Spinal cord (tissue), 10 donors: ENCODE results near the gene TMIGD2. TPM values are rescaled to one million over a fixed set of nuclear protein-coding genes. Genes with fewer than 3 reads are reported as not detected.

ENCODE experiments used
- DNase-seq, 6 donors: peaks; one replicate each; pipeline versions ENCODE4 v3.0.0 to v3.0.0-alpha.2; 2013 to 2015; ENCODE audit warnings: low spot score in 6 of 6, low read depth in 4 of 6
- H3K27ac ChIP-seq: one replicate; pipeline ENCODE4 v1.5.1; 2013; ENCODE audit warnings: low read depth, low read length, control low read depth
- H3K27me3 ChIP-seq: one replicate; pipeline ENCODE4 v1.6.1; 2013; ENCODE audit warnings: low read length; ENCODE audit not compliant: control insufficient read depth, insufficient read depth
- H3K36me3 ChIP-seq: one replicate; pipeline ENCODE4 v1.6.1; 2013; ENCODE audit warnings: low read length; ENCODE audit not compliant: control insufficient read depth, insufficient read depth
- H3K4me1 ChIP-seq: one replicate; pipeline ENCODE4 v1.6.1; 2013; ENCODE audit warnings: low read length; ENCODE audit not compliant: control insufficient read depth, insufficient read depth
- H3K4me3 ChIP-seq: one replicate; pipeline ENCODE4 v1.5.1; 2013; ENCODE audit warnings: low read depth, low read length, control low read depth
- H3K9me3 ChIP-seq: one replicate; pipeline ENCODE4 v1.6.1; 2013; ENCODE audit warnings: low read length; ENCODE audit not compliant: control insufficient read depth, insufficient read depth
- WGBS: methylation state at CpG from one replicate; pipeline ENCODE4 v1.1.5; 2013; ENCODE audit warnings: missing lambda C conversion rate; ENCODE audit not compliant: insufficient coverage; 5-methylcytosine and 5-hydroxymethylcytosine counted together
- polyA plus RNA-seq, 2 donors: library from polyadenylated mRNA; unstranded; fragments of 120-200 nt; gene quantifications; one replicate each; pipeline ENCODE4 v1.2.1, GENCODE V29; 2013; ENCODE audit not compliant: insufficient read length in 2 of 2
- total RNA-seq, 2 donors: library from RNA; depleted of rRNA in 1 of 2; stranded (reverse); fragments of 120-200 nt in 1 of 2; fragments of >200 nt in 1 of 2; gene quantifications; one replicate each; pipeline versions ENCODE4 v1.2.3 to v1.2.4, GENCODE V29; 2013 to 2014
- donor health status: healthy.

The TMIGD2 gene
- total and polyA plus RNA-seq, 4 donors: 0.79 to 1.6 (median 1.0) TPM

DNA sequence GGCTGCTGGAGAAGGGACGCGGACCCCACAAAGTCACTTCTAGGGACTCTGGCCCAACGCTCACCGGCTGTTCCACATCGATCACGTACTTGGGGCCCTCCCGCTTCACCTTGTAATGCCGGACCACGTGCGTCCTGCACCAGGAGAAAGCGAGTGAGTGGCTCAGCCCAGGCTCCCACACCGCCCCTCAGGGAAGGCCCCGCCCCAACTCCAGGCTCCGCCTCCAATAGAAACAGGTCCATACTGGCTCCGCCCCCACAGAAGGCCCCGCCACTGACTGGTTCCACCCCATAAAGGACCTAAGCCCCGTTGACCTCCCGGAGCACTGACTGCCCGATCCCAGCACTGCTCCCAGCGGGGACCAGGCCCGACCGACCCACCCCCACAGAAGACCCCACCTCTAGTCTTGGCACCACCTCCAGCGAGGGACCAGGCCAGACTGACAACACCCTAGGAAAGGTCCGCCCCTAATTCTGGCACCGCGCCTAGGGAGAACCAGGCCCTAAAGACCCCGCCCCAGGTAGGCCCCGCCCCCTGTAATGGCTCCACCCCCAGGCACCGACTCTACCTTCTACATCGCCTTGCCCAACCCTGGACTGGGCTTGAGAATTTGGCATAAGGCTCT is 25.2 kb upstream of the TMIGD2 start:
- DNase-seq: peak in 2 of 6 donors; percentile 71 to 82
- peaks cover 29% of the 10 kb centered on the region for H3K4me1 ChIP-seq
- H3K27me3 ChIP-seq: peaks cover 6% of the 10 kb centered on the region
- WGBS: under 1% methylated on average over 28 of the region's 30 CpGs
- no peaks in the 10 kb centered on the region for H3K9me3 ChIP-seq
- H3K4me3 ChIP-seq: peak overlapping the region; percentile 28
- H3K36me3 ChIP-seq: peaks cover 23% of the 10 kb centered on the region
- H3K27ac ChIP-seq: no peak overlapping the region

DNA sequence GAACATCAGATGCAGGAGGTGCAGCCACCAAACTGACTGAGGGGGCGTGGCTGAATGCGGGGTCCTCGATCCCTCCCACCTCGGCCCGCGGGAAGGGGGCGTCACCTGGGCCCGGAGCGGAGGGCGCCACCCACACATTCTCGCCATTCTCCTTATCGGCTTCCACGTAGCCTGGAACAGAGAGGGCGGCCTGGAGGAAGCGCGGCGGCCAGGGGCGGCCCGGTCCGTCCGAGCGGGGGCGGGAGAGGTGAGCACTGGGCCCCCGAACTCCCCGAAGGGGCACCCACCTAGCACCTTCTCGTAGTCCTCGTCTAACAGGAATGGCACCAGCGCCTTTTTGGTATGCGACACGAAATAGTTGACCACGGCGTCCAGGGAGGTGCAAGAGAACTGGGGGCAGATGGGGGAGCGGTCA is 24.7 kb upstream of the TMIGD2 start:
- H3K36me3 ChIP-seq: peaks cover 23% of the 10 kb centered on the region
- no peak overlapping the region for H3K27ac ChIP-seq
- peaks cover 6% of the 10 kb centered on the region for H3K27me3 ChIP-seq
- peaks cover 29% of the 10 kb centered on the region for H3K4me1 ChIP-seq
- WGBS: 2% methylated on average over 31 of the region's 33 CpGs
- DNase-seq: no peak
- peak overlapping the region; percentile 23 for H3K4me3 ChIP-seq
- no peaks in the 10 kb centered on the region for H3K9me3 ChIP-seq

DNA sequence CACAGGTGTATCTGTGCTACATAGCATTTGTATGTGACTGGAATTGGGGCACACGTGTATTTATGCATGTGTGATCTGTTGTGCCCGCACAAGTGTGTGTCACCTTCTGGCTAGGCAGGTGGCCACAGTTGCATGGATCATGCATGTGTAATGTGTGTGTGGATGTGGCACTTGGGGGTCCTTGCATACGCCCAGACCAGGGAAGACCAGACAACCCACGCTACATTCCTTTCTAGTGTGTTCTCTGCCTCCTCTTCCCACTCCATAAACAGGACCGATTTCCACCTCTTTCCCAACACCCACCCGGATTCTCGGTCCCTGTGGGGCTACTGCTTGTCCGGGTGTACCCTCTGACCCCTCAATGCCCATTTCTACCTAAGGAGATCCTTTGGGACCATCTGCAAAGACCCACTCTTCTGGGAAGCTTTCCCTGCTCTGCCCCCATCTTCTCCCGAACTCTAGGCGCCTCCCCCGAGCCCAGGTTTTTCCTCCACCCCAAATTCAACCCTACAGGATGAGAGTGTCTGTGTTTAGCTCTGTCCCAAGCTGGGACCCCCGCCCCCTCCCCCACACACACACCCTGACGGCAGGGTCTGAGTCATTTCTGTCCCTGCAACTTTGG is 24.1 kb upstream of the TMIGD2 start:
- DNase-seq: no peak
- 41% methylated on average over 13 of the region's 13 CpGs for WGBS
- peaks cover 6% of the 10 kb centered on the region for H3K27me3 ChIP-seq
- H3K9me3 ChIP-seq: no peaks in the 10 kb centered on the region
- H3K4me3 ChIP-seq: no peak overlapping the region
- no peak overlapping the region for H3K27ac ChIP-seq
- H3K36me3 ChIP-seq: peaks cover 25% of the 10 kb centered on the region
- H3K4me1 ChIP-seq: peaks cover 29% of the 10 kb centered on the region

DNA sequence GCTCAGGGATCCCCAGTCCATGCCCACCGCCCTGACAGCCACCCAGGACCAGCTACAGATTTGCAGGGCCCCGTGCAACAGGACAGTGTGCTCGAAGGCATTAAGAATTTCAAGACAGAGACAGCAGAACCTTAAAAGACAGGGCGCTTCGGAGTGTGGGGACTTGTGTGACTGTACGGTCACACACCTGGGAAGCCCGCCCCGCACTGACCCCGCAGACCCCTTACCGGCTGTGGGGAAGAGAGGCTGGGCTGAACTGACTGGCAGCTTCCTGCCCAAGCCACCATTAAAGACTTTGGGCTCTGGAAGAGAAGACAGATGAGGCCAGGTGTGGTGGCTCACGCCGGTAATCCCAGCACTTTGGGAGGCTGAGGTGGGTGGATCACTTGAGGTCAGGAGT is 22.0 kb upstream of the TMIGD2 start:
- no peak overlapping the region for H3K27ac ChIP-seq
- DNase-seq: no peak
- H3K4me3 ChIP-seq: no peak overlapping the region
- H3K27me3 ChIP-seq: peaks cover 6% of the 10 kb centered on the region
- H3K36me3 ChIP-seq: peaks cover 34% of the 10 kb centered on the region
- peaks cover 1% of the 10 kb centered on the region for H3K9me3 ChIP-seq
- peaks cover 26% of the 10 kb centered on the region for H3K4me1 ChIP-seq
- 97% methylated on average over 5 of the region's 12 CpGs for WGBS

DNA sequence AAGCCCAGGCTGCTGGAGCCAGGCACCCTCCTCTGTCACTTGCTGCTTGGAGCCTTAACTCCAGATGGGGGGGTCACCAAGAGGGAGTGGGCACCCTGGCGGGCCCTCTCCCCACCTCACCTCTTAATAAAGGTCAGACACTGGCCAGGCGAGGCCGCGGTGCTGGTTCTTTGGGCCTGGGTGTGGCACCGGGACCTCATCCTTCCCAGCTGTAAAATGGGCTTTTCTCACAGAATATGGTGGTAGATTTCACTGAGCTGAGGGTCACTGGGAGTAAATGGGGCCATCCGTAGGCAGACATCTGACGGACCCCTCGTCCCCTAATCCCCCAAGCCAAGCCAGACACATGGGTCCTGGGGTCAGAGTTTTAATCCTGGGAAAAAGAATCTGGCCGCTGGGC is 21.5 kb upstream of the TMIGD2 start:
- DNase-seq: no peak
- WGBS: 95% methylated on average over 8 of the region's 9 CpGs
- no peak overlapping the region for H3K4me3 ChIP-seq

DNA sequence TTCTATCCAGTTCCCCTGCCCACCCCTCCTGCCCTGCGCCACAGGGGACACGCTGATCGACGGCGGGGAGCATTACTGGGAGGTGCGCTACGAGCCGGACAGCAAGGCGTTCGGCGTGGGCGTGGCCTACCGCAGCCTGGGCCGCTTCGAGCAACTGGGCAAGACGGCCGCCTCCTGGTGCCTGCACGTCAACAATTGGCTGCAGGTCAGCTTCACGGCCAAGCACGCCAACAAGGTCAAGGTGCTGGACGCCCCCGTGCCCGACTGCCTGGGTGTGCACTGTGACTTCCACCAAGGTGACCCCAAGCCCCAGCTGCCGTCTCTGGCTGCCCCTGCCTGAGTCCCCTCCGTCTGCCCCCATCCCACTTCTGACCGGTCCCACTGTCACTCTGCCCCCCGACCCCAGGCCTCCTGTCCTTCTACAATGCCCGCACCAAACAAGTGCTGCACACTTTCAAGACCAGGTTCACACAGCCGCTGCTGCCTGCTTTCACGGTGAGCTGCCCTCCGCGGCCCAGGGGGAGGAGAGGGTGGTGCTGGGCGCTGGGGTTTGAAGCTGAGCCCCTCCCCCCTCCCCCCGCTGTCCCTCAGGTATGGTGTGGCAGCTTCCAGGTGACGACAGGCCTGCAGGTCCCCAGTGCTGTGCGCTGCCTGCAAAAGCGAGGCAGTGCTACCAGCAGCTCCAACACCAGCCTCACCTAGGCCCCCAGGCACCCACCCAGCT is 20.9 kb upstream of the TMIGD2 start:
- H3K36me3 ChIP-seq: peaks cover 45% of the 10 kb centered on the region
- no peak for DNase-seq
- no peak overlapping the region for H3K27ac ChIP-seq
- no peak overlapping the region for H3K4me3 ChIP-seq
- peaks cover 17% of the 10 kb centered on the region for H3K4me1 ChIP-seq
- H3K9me3 ChIP-seq: peaks cover 1% of the 10 kb centered on the region
- 87% methylated on average over 27 of the region's 37 CpGs for WGBS
- peaks cover 6% of the 10 kb centered on the region for H3K27me3 ChIP-seq

More for the DNA sequence above, 21.5 kb upstream of the TMIGD2 start:
- Histone ChIP-seq H3K9me3 (peaks cover 1% of the 10 kb centered on the region), H3K4me1 (peaks cover 20% of the 10 kb centered on the region), H3K27me3 (peaks cover 6% of the 10 kb centered on the region), H3K36me3 (peaks cover 39% of the 10 kb centered on the region), H3K27ac (no peak overlapping the region)

DNA sequence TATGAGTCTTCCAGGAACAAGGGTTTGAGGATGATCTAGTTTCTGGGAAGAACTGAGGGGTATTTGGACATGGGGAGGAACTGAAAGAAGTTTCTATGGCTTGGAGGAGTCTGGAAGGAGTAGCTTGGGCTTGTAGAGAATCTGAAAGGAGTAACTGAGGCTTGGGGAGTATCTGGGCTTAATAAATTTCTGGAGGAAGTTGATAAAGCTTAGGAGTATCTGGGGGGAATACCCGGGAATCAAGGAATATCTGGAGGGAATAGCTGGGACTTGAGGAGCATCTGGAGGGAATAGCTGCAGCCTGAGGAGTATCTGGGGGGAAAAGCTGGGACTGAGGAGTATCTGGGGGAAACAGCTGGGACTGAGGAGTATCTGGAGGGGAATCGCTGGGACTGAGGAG is 18.2 kb upstream of the TMIGD2 start:
- H3K36me3 ChIP-seq: peaks cover 68% of the 10 kb centered on the region
- DNase-seq: no peak

DNA sequence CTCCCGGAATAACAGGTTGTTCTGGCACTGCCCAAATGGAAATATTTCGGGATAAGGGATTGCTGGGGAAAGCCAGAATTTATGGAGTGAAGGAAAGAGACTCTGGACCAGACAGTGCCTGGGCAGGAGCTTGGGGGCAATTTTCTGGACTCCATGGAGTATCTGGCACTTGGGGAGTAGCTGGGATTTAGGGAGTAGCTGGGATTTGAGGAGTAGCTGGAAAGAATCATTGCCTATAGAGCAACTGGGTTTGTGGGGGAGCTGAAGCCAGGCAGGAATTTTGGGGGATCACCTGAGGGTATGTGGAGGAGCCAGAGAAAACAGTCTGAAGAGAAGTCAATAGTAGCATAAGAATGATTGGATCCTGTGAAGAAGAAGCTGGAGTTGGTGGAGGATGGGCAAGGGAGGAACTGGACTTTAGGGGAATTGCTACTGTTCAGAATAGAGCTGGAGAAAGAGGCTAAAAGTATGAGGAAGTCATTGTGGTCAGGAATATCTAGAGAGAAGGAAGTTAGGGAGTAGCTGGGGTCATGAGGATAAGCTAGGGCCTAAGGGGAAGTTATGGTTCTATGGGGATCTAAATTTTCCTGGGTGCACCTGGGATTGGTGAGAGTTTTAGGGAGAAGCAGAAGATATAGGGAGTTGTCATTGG is 17.0 kb upstream of the TMIGD2 start:
- H3K4me3 ChIP-seq: no peak overlapping the region
- H3K27me3 ChIP-seq: no peaks in the 10 kb centered on the region
- no peak overlapping the region for H3K27ac ChIP-seq
- 95% methylated on average over 2 of the region's 2 CpGs for WGBS
- H3K4me1 ChIP-seq: no peaks in the 10 kb centered on the region
- peaks cover 66% of the 10 kb centered on the region for H3K36me3 ChIP-seq
- no peak for DNase-seq
- peaks cover 1% of the 10 kb centered on the region for H3K9me3 ChIP-seq

More for the DNA sequence above, 18.2 kb upstream of the TMIGD2 start:
- H3K27me3 ChIP-seq: no peaks in the 10 kb centered on the region
- H3K4me3 ChIP-seq: no peak overlapping the region
- H3K27ac ChIP-seq: no peak overlapping the region
- H3K4me1 ChIP-seq: no peaks in the 10 kb centered on the region
- 100% methylated on average over 2 of the region's 2 CpGs for WGBS
- peaks cover 1% of the 10 kb centered on the region for H3K9me3 ChIP-seq

DNA sequence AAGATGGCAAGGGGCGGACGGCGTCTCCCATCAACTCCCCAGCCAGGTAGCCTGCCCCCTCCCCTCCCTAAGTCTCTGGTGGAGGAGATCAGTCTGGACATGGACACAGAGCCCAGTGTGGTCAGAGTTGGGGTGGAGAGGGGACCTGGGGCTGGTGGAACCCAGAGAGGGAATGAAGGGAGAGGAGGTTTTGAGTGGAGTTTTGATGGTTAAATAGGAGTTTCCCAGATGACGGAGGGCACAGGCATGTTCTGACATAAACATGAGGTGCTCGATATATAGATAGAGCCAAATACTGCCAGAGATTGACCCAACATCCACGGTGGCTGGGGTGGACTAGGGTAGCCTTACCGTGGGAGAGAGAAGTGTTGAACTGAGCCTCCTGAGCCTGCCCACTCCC is 16.3 kb upstream of the TMIGD2 start:
- H3K9me3 ChIP-seq: peaks cover 1% of the 10 kb centered on the region
- no peak overlapping the region for H3K27ac ChIP-seq
- 97% methylated on average over 3 of the region's 7 CpGs for WGBS
- no peak for DNase-seq
- H3K4me1 ChIP-seq: no peaks in the 10 kb centered on the region
- no peaks in the 10 kb centered on the region for H3K27me3 ChIP-seq
- H3K4me3 ChIP-seq: no peak overlapping the region
- peaks cover 63% of the 10 kb centered on the region for H3K36me3 ChIP-seq
